Activated CD4-positive, alpha-beta T cell treated with anti-CD3 and anti-CD28 coated beads, Interleukin-10, Interleukin-2, amounts not matched to agents 100 ng/mL and 50 ng/mL, durations not matched to agents 16 hours and 8 hours (primary cell): ENCODE results near the gene DEFB124.
A peak's percentile ranks its signal among the peaks of the same experiment; 100 is the strongest.
"Not testable (repeated sequence)": the region's sequence is repeated elsewhere in the genome, so short reads cannot be mapped to it uniquely, and the experiment has no call there.

Experiments used
- DNase-seq: peaks from one replicate; pipeline ENCODE4 v3.0.0-alpha.2; 2020

DEFB124 gene

DNA sequence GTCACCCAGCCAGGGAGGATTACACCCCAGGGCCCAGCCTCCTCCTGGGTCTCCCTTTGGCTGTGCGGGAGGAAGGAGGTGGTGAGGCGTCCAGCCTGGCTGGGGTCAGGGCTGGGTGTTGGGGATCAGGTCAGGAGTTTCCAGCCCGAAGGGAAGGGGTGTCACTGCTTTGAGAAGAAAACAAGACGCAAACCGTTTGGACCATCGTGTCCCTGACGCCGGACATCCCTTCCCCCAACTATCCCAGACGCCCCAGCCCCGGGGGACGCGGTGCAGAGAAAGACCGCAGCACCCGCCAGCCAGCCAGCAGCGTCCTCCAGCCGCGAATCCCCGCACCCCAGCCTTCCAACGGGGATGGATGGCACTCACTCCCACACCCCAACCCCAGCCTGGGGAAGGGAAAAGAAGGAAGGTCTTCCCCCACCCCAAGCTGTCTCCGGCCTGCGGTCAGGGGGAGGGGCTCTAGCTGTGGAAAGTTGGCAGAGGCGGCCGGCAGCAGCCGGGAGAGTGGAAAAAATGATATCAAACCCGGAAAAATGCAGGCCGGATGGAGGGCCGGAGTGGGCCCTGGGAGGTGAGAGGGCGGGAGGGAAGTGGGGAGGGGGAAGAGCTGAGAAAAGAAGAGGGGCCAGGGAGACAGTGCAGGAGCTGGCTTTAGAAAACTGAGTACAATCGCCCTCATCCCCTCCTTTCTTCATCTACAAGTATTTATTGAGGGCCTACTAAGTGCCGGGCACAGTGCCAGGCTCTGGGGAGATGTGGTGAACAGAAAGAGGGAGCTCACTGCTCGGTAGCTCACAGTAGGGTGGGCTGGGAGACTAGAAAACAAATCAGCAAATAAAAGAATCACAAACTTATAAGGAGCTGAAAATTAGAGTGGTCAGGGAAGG is 10.8 kb upstream of the DEFB124 start:
- DNase-seq: peak; percentile 5

DNA sequence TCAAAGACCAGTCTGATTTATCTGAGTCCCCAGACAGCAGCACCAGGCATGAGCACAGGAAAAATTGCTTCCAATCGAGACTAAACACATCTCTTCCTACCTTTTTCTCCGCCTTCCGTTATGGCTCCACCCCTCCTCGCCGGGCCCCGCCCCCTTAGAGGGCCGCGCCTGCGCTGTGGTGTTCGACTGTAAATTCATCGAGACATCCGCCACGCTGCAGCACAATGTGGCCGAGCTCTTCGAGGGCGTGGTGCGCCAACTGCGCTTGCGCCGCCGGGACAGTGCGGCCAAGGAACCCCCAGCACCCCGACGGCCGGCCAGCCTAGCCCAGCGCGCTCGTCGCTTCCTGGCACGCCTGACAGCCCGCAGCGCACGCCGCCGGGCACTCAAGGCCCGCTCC is 9.1 kb upstream of the DEFB124 start:
- DNase-seq: no peak

DNA sequence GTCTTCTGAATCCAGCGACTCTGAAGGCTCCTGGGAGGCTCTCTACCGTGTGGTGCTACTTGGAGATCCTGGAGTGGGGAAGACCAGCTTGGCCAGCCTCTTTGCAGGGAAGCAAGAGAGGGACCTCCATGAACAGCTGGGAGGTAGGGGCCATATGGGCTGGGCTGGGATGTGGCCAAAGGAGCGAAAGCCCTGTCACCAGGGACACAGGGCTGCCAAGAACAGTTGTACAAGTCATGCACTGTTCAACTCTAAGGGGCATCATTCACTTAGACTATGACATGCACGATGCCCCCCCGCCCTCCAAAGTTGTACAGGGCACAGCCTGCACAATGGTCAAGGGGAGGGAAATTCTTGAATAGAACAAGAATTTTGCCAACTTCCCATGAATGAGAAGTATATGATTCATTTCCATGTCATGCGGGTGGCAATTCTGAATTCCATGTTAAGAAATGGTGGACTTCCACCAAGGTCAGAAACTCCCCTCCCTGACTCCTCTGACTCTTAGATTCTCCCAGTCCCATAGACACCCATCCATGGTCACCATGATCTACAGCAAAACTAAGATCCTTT is 1.8 kb upstream of the DEFB124 start:
- no peak for DNase-seq

GRCh38 chr20:31476294-31476585 is 1.3 kb upstream of the DEFB124 start:
- DNase-seq: no peak

DNA sequence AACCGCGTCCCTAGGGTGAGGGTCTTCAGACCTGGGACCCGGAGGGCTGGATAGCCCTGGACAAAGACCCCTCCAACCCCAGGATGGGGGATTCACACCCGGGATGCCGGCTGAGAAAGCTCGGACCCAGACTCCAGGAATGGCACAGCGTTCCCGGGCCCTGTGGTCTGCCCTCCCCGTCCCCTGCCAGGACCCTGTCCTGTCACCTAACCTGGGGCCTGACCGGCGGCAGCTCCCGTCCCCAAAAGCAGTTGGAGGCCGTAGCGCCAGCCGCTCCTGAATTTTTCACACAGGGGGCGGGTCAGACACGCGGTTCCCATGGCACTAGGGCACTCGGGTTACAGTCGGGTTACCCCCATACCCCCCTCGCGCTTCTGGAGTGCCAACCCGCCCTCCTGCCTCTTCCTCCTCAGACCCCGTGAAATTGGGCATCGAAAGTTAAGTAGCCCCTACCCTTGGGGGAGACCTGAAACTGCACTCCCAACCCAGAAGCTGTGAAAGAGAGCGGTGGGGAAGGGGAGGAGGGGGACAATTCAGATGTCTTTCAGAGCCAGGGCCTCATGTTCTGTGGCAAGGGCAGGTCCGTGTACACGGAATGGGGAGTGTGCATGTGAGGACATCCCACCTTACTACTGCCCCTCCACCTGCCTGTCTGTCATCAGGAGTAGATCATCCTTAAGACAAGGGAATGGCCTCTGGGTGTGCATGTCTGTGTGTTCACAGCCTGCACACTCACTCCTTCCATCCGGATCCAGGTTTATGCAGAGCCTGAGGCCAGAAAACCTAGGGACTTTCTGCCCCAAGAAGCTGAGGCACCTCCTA is 756 bp upstream of the DEFB124 start:
- DNase-seq: no peak

- DNase-seq: no peak
Observed at GRCh38 chr20:31474097-31474436, 860 bp downstream of the DEFB124 start.

DNA sequence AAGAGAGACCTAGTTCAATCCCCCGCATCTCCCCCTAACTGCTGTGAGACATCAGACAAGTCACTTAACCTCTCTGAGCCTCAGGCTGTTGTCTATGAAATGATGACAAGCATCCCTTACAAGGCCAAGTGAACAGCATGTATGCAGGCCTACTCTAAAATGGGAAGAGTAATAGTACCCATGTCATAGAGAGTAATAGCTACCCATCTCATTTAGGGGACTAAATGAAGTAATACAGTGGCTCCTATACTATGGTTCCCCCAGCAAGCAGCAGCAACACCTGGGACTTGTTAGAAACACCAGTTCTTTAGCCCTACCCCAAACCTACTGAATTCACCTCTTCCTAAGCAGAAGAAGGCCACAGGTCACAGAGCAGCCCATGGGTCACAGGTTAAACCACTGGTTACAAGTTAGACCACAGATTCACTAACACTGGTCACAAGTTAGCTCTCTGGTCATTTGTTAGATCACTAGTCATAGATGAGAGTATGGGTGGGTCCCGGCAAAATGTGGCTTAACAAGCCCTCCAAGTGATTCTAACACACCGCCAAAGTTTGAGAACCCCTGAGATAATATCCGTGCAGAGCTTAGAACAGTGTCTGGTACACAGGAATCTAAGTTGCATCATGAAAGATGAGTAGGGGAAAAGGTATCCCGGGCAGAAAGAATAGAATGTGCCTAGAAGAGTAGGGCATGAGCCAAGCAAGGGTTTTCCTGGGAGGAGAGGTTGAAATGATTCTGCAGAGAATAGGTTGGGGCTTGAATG is 1.4 kb downstream of the DEFB124 start:
- no peak for DNase-seq

DNA sequence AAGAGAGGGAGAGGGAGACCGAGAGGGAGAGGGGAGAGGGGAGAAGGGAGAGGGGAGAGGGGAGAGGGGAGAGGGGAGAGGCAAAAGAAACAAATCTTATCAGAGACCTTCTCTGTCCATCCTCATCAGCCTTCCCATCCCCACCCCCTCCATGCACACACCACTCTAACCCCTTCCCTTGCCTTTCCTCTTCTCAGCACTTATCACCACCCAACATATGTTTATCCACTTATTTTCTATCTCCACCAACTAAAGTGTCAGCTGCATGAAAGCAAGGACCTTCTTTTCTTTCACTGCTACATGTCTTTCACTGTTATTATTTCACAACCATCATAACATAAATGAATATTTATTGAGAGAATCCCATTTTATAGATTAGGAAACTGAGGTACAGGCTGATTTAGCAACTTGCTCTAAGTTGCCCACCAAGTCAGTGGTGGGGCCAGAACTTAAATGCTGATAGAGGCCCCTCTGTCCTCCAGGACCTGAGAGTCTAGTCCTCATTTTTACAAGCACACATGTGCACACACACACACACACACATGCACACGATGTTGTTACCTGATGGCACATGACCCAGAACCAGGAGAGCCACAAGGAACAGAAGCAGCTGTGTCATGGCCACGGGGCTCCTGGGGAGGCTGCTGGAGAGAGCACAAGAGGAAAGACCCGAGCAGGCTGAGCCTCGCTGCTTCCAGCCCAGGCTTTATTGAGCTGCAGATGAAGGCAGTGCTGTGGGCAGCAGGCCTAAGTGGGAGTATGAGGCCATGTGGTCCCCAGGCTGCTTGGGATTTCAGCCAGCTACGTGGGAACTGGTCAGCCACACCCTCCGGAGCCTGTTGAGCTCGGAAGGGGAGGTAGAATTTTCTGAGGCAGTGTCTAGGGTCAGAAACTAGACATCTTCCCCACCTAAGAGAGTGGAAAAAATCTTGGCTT is 2.3 kb downstream of the DEFB124 start:
- DNase-seq: no peak

DNA sequence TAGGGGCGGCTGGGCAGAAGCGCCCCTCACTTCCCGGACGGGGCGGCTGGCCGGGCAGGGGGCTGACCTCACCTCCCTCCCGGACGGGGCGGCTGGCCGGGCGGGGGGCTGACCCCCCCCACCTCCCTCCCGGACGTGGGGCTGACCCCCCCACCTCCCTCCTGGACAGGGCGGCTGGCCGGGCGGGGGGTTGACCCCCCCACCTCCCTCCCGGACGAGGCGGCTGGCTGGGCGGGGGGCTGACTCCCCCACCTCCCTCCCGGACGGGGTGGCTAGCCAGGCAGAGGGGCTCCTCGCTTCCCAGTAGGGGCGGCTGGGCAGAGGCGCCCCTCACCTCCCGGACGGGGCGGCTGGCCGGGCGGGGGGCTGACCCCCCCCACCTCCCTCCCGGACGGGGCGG is 4.0 kb downstream of the DEFB124 start:
- not testable (repeated sequence) for DNase-seq

GRCh38 chr20:31454361-31454760 is 20.6 kb downstream of the DEFB124 start:
- DNase-seq: no peak

DNA sequence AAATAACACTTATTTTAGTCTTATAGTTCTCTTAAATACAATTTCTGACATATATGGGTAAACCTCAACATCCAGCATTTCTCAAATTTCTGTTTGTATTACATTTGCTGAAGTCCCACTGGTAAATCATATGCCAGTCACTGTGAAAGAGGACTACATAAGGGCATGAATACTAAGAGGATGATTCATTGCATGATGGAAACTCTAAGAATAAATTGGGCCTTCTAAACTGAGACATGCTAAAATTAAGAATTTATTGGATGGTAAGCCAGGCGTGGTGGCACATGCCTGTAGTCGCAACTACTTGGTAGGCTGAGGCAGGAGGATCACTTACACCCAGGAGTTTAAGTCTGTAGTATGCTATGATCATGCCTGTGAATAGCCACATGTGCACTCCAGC is 22.4 kb downstream of the DEFB124 start:
- no peak for DNase-seq

DNA sequence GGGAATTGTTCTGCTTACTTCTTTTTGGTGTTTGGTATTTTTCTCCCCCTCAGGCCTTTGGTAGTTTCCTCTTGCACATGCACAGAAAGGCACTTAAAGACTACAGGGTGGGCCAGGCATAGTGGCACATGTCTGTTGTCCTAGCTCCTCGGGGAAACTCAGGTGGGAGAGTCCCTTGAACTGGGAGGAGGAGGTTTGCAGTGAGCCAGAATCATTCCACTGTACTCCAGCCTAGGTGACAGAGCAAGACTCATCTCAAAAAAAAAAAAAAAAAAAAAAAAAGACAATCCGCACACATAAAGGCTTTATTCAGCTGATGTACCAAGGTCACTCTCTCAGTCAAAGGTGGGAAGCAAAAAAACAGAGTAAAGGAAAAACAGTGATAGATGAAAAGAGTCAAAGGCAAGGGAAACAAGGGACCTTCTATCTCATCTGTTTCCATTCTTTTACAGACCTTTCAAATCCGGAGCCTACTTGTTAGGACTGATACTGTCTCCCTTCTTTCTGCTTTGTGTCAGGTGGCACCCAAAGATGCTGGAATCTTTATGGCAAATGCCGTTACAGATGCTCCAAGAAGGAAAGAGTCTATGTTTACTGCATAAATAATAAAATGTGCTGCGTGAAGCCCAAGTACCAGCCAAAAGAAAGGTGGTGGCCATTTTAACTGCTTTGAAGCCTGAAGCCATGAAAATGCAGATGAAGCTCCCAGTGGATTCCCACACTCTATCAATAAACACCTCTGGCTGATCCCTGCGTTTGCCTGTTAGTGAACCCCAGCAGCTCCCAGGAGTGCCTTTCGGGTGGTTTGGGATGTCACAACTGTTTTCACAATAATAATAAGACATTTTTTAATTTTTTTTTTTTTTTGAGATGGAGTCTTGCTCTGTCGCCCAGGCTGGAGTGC is 25.2 kb downstream of the DEFB124 start:
- DNase-seq: no peak

DNA sequence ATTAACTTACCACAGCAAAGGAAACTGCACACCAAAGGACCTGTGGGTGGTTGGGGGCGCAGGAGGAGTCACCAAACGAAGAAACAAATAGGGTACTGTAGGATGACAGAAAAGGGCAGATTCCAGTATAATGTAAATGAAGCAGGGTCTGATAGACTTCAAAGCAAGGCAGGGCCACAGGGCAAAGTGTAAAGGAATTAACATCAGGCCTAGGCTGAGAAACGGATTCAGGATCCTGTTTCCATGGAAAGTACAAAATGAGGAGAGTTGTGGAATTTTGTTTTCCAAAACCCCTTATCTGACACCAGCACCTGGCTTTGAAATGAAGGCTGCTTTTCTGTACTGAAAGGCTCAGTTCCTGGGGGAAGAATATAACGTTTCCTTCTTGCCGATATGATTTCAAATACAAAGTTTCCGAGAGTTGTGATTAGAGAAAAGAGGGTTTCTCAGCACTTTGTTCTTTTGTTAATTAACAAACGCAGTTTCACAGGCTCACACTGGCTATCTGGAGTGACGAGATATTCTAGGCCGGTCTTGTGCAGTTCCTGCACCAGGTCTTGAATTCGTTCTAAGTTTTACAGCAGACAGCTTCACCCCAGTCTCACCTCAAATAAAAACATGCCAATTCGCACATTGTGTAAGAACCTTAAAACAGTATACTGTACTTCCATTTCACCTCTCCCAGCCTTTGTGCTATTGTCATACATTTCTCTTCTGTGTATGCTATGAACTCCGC is 28.7 kb downstream of the DEFB124 start:
- no peak for DNase-seq

GRCh38 chr20:31440012-31440659 is 34.8 kb downstream of the DEFB124 start, which contains the start of gene DEFB123:
Gene DEFB123 (plus strand): TSS chr20:31440632. CDS start chr20:31440699, 67 bp downstream.
- peak; percentile 5 for DNase-seq

DNA sequence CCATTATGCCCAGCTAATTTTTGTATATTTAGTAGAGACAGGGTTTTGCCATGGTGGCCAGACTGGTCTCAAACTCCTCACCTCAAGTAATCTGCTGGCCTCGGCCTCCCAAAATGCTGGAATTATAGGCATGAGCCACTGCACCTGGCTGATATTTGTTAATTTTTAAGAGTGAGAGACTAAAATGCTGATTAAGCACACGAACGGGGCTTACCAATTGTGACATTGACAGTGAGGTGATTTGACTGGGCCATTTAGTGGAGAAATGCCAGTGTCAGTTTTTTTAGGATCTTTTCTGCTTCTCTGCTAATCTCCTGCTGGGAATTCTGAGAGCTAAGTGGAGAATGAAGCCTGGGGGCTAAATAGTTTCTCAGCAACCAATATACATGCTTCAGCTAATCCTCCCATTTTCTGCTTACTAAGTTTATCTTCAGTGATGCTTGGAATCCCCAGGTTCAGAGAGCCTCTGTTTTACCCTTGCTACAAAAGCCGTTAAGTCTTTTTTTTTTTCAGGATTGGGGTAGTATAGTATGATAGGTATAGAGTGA is 44.3 kb downstream of the DEFB124 start:
- DNase-seq: no peak

- not testable (repeated sequence) for DNase-seq
Observed at GRCh38 chr20:31427576-31427975, 47.4 kb downstream of the DEFB124 start.

- not testable (repeated sequence) for DNase-seq
Observed at GRCh38 chr20:31426891-31427551, 47.9 kb downstream of the DEFB124 start.

GRCh38 chr20:31425797-31426196 is 49.1 kb downstream of the DEFB124 start:
- DNase-seq: no peak

DNA sequence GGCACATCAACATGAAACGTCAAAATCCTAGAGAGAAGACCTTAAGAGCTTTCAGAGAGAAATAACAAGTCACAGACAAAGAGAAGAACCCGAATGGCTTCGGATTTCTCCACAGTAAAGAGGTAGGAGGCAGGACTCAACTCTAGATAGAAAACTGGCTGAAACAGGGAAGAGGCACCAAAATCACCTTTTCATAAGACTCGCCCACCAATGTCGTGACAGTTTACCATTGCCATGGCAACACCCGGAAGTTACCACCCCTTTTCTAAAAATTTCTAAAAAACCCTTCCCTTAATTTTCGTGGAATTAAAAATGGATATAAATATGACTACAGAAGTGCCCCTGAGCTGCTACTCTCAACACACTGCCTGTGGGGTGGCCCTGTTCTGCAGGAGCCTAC is 56.6 kb downstream of the DEFB124 start:
- DNase-seq: no peak
